Natural killer cell treated with Interleukin-12 subunit alpha and Interleukin-12 subunit beta and Interleukin-15 and Interleukin-18, amount 100 ng/mL, for 72 hours (primary cell): Measurements from ENCODE around the gene ZBTB20. TPM values are rescaled to one million over a fixed set of nuclear protein-coding genes. Genes with fewer than 3 reads are reported as not detected.
"Not testable (repeated sequence)": the region's sequence is repeated elsewhere in the genome, so short reads cannot be mapped to it uniquely, and the experiment has no call there.

Source experiments
- ATAC-seq, 2 donors: fragments of 150-1000 bp; cut with Tn5 transposase in 1 of 2; sonication (Bioruptor Pico), chemical (Tn5 transposase) in 1 of 2; 2 replicates each; pipeline ENCODE4 v1.10.0; 2021
- DNase-seq: peaks from one replicate; pipeline ENCODE4 v3.0.0; 2022; ENCODE audit warnings: low spot score
- H3K27ac Mint-ChIP-seq, 2 donors: 1 replicate in 1 of 2; 2 replicates in 1 of 2; pipeline ENCODE4 v1.8.0; 2022; ENCODE audit warnings: mixed read lengths in 2 of 2, mild to moderate bottlenecking in 1 of 2, moderate library complexity in 1 of 2
- H3K27me3 Mint-ChIP-seq, 2 donors: 1 replicate in 1 of 2; 2 replicates in 1 of 2; pipeline ENCODE4 v1.8.0; 2022; ENCODE audit warnings: mixed read lengths in 2 of 2
- H3K36me3 Mint-ChIP-seq: one replicate; pipeline ENCODE4 v1.8.0; 2022; ENCODE audit warnings: mixed read lengths
- H3K4me1 Mint-ChIP-seq, 2 donors: 1 replicate in 1 of 2; 2 replicates in 1 of 2; pipeline ENCODE4 v1.8.0; 2022; ENCODE audit warnings: low read depth in 2 of 2, mixed read lengths in 2 of 2, mild to moderate bottlenecking in 1 of 2
- H3K4me3 Mint-ChIP-seq: one replicate; pipeline ENCODE4 v1.8.0; 2022; ENCODE audit warnings: mixed read lengths
- H3K9me3 Mint-ChIP-seq: 2 replicates; pipeline ENCODE4 v1.8.0; 2022; ENCODE audit warnings: mixed read lengths
- total RNA-seq, 2 donors: library from RNA; stranded (reverse); gene quantifications; one replicate each; pipeline ENCODE4 v1.2.3, GENCODE V29; 2022

The ZBTB20 gene
- total RNA-seq, 2 donors from 2014 or later, result 8.7 to 14.2 TPM

GRCh38 chr3:114846252-114846651 is 300.8 kb downstream of the ZBTB20 start:
- no peak overlapping the region for H3K27ac Mint-ChIP-seq
- H3K27me3 Mint-ChIP-seq, result no peaks in the 10 kb centered on the region
- peaks cover 0 to 4% of the 10 kb centered on the region in 2 donors for H3K4me1 Mint-ChIP-seq
- no peak overlapping the region for H3K4me3 Mint-ChIP-seq
- no peak for DNase-seq
- no peaks in the 10 kb centered on the region for H3K36me3 Mint-ChIP-seq
- H3K9me3 Mint-ChIP-seq, result no peaks in the 10 kb centered on the region
- ATAC-seq, result no peak

- H3K4me1 Mint-ChIP-seq, result peaks cover 0 to 7% of the 10 kb centered on the region in 2 donors
- H3K27ac Mint-ChIP-seq, result no peak overlapping the region
- H3K4me3 Mint-ChIP-seq, result no peak overlapping the region
- H3K9me3 Mint-ChIP-seq, result no peaks in the 10 kb centered on the region
- no peak for DNase-seq
- H3K36me3 Mint-ChIP-seq, result no peaks in the 10 kb centered on the region
- H3K27me3 Mint-ChIP-seq, result no peaks in the 10 kb centered on the region
- no peak for ATAC-seq
These were observed 305.6 kb downstream of the ZBTB20 start for GRCh38 chr3:114841515-114841914.

- no peak overlapping the region for H3K27ac Mint-ChIP-seq
- H3K9me3 Mint-ChIP-seq, result no peaks in the 10 kb centered on the region
- peaks cover 0 to 7% of the 10 kb centered on the region in 2 donors for H3K4me1 Mint-ChIP-seq
- ATAC-seq (no peak), DNase-seq (no peak)
- H3K4me3 Mint-ChIP-seq, result no peak overlapping the region
- no peaks in the 10 kb centered on the region for H3K36me3 Mint-ChIP-seq
- H3K27me3 Mint-ChIP-seq, result no peaks in the 10 kb centered on the region
These were observed 307.6 kb downstream of the ZBTB20 start for GRCh38 chr3:114839476-114839875.

- H3K27me3 Mint-ChIP-seq, result no peaks in the 10 kb centered on the region
- H3K27ac Mint-ChIP-seq, result no peak overlapping the region
- no peaks in the 10 kb centered on the region for H3K36me3 Mint-ChIP-seq
- ATAC-seq (no peak), DNase-seq (no peak)
- H3K4me3 Mint-ChIP-seq, result no peak overlapping the region
- peaks cover 0 to 7% of the 10 kb centered on the region in 2 donors for H3K4me1 Mint-ChIP-seq
- no peaks in the 10 kb centered on the region for H3K9me3 Mint-ChIP-seq
These were observed 309.1 kb downstream of the ZBTB20 start for GRCh38 chr3:114838025-114838424.

DNA sequence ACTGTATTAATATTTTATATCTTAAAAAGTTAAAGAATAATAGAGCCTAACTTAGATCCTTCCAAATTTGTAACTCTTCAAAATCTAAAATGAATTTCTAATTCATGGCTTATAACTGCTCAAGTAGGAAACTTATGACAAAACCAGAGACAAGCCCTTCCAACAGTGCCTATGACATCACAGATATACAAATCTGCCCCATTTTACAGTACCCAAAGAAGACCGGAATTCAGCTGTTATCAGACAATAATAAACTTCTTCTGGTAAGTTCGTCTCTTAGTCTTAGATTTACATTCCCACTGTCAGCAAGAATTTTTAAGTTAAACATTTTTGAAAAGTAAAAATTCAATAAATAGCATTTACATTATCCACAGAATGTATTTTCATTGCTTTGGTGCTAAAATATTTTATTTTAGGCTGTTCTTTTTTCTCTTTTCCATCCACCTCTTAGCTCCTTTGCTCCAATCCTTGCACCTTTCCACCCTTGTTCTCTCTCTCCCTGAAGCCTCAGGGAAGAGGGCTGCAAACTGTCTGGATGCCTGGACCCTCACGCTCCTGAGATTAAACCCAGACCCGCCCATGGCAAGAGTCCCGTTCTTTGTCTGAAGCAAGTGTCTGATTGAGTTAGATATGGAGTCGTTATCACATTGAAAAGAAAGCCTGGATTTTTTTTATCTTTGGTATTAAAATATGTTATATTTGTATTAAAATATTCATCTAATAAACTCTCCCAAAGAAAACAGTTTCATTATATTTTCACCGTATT is 312.7 kb downstream of the ZBTB20 start:
- H3K36me3 Mint-ChIP-seq, result no peaks in the 10 kb centered on the region
- ATAC-seq (no peak), DNase-seq (no peak)
- H3K27me3 Mint-ChIP-seq, result no peaks in the 10 kb centered on the region
- H3K9me3 Mint-ChIP-seq, result no peaks in the 10 kb centered on the region
- H3K27ac Mint-ChIP-seq, result no peak overlapping the region
- H3K4me1 Mint-ChIP-seq, result no peaks in the 10 kb centered on the region
- no peak overlapping the region for H3K4me3 Mint-ChIP-seq

GRCh38 chr3:114831861-114832260 is 315.2 kb downstream of the ZBTB20 start:
- DNase-seq, result no peak
- Mint-ChIP-seq H3K27ac (no peak overlapping the region), H3K27me3 (no peaks in the 10 kb centered on the region), H3K4me1 (no peaks in the 10 kb centered on the region), H3K4me3 (no peak overlapping the region), H3K9me3 (no peaks in the 10 kb centered on the region), H3K36me3 (no peaks in the 10 kb centered on the region)
- no peak for ATAC-seq

DNA sequence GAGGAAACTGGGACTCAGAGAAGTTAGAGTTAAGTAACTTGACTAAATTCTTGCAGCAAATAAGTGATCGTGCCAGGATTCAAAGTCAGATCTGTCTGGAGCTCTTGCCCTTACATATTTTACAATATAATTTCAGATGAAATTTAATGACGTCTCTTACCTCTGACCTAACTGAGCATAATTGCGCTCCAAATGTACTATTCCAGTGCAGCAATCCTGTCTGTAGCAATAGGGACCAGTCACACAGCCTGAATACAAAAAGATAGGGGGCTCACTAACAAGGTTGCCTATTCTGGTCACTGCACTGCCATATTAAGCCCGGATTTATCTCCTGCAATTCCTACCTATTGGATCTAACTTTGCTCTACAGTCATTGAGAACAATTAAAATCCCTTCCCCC is 316.4 kb downstream of the ZBTB20 start:
- H3K36me3 Mint-ChIP-seq, result no peaks in the 10 kb centered on the region
- no peak for ATAC-seq
- H3K27me3 Mint-ChIP-seq, result no peaks in the 10 kb centered on the region
- no peaks in the 10 kb centered on the region for H3K4me1 Mint-ChIP-seq
- no peak for DNase-seq
- no peak overlapping the region for H3K27ac Mint-ChIP-seq
- no peak overlapping the region for H3K4me3 Mint-ChIP-seq
- no peaks in the 10 kb centered on the region for H3K9me3 Mint-ChIP-seq

DNA sequence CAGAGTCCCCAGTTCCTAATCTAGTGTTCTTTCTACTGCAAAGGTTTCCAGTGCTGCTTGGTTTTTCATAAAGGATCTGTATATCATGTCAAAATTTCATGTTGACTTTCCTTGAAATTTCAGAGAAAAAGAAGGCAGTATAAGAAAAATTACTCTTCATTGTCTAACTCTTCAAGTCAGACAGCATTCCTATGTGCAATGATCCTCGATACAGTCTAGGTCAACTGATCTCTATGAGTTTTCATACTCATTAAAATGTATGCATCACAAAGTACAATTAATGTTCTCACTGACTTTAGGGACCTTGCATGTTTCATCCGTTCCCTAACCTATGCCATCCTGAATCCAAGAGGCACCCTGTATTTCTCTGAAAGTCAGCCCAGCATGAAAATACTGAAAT is 317.3 kb downstream of the ZBTB20 start:
- no peaks in the 10 kb centered on the region for H3K9me3 Mint-ChIP-seq
- H3K27ac Mint-ChIP-seq, result no peak overlapping the region
- H3K36me3 Mint-ChIP-seq, result no peaks in the 10 kb centered on the region
- no peak overlapping the region for H3K4me3 Mint-ChIP-seq
- DNase-seq (no peak), ATAC-seq (no peak)
- H3K4me1 Mint-ChIP-seq, result no peaks in the 10 kb centered on the region
- H3K27me3 Mint-ChIP-seq, result no peaks in the 10 kb centered on the region

- ATAC-seq (no peak), DNase-seq (no peak)
- H3K27ac Mint-ChIP-seq, result no peak overlapping the region
- H3K9me3 Mint-ChIP-seq, result no peaks in the 10 kb centered on the region
- H3K4me1 Mint-ChIP-seq, result no peaks in the 10 kb centered on the region
- H3K4me3 Mint-ChIP-seq, result no peak overlapping the region
- no peaks in the 10 kb centered on the region for H3K27me3 Mint-ChIP-seq
- H3K36me3 Mint-ChIP-seq, result no peaks in the 10 kb centered on the region
These were observed 319.6 kb downstream of the ZBTB20 start for GRCh38 chr3:114827495-114827894.

- no peak overlapping the region for H3K27ac Mint-ChIP-seq
- no peak overlapping the region for H3K4me3 Mint-ChIP-seq
- DNase-seq (no peak), ATAC-seq (no peak)
- no peaks in the 10 kb centered on the region for H3K36me3 Mint-ChIP-seq
- H3K4me1 Mint-ChIP-seq, result no peaks in the 10 kb centered on the region
- no peaks in the 10 kb centered on the region for H3K9me3 Mint-ChIP-seq
- H3K27me3 Mint-ChIP-seq, result no peaks in the 10 kb centered on the region
These were observed 323.1 kb downstream of the ZBTB20 start for GRCh38 chr3:114824014-114824413.

- no peaks in the 10 kb centered on the region for H3K4me1 Mint-ChIP-seq
- H3K36me3 Mint-ChIP-seq, result no peaks in the 10 kb centered on the region
- no peak overlapping the region for H3K4me3 Mint-ChIP-seq
- no peaks in the 10 kb centered on the region for H3K27me3 Mint-ChIP-seq
- DNase-seq (no peak), ATAC-seq (no peak)
- no peaks in the 10 kb centered on the region for H3K9me3 Mint-ChIP-seq
- no peak overlapping the region for H3K27ac Mint-ChIP-seq
These were observed 324.0 kb downstream of the ZBTB20 start for GRCh38 chr3:114823061-114823460.

DNA sequence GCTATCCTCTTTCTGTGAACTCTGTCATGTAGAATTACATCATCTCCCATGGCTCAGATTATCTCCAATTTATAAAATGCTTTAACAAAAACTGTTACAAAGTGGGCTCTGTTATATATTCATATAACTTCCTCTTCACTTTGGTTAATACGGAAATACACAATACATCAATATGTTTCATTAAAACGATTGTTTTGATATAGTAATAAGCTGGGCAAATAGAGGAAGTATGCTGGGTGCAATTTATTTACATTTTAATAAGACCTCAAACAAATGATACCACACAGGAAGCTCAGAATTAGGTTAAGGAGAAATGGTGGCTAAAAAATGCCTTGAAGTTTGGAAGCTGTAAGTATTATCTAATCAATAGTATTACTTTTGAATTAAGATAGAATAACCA is 331.0 kb downstream of the ZBTB20 start:
- Mint-ChIP-seq H3K9me3 (no peaks in the 10 kb centered on the region), H3K27me3 (no peaks in the 10 kb centered on the region), H3K27ac (no peak overlapping the region), H3K36me3 (no peaks in the 10 kb centered on the region), H3K4me3 (no peak overlapping the region), H3K4me1 (peaks cover 4 to 6% of the 10 kb centered on the region in 2 donors)
- ATAC-seq (no peak), DNase-seq (no peak)

DNA sequence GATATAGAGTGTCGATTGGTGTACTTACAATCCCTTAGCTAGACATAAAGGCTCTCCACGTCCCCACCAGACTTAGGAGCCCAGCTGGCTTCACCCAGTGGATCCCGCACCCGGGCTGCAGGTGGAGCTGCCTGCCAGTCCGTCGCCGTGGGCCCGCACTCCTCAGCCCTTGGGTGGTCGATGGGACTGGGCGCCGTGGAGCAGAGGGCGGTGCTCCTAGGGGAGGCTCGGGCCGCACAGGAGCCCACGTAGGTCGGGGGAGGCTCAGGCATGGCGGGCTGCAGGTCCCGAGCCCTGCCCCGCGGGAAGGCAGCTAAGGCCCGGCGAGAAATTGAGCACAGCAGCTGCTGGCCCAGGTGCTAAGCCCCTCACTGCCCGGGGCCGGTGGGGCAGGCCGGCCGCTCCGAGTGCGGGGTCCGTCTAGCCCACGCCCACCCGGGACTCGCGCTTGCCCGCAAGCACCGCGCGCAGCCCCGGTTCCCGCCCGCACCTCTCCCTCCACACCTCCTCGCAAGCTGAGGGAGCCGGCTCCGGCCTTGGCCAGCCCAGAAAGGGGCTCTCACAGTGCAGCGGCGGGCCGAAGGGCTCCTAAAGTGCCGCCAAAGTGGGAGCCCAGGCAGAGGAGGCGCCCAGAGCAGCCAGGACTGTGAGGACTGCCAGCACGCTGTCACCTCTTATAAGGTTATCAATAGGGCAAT is 334.4 kb downstream of the ZBTB20 start:
- DNase-seq, H3K9me3 Mint-ChIP-seq, H3K4me3 Mint-ChIP-seq, H3K36me3 Mint-ChIP-seq, H3K27ac Mint-ChIP-seq, ATAC-seq, H3K27me3 Mint-ChIP-seq: not testable (repeated sequence)
- peaks cover 14 to 19% of the 10 kb centered on the region in 2 donors for H3K4me1 Mint-ChIP-seq

- Mint-ChIP-seq H3K36me3 (no peaks in the 10 kb centered on the region), H3K27ac (peak overlapping the region; percentile 43 to 52), H3K9me3 (no peaks in the 10 kb centered on the region), H3K4me3 (peak overlapping the region; percentile 81), H3K27me3 (no peaks in the 10 kb centered on the region), H3K4me1 (peaks cover 10 to 14% of the 10 kb centered on the region in 2 donors)
- peak; percentile 97 to 98 for ATAC-seq
- DNase-seq, result peak; percentile 72
These were observed 337.2 kb downstream of the ZBTB20 start for GRCh38 chr3:114809668-114810413.
